Heart left ventricle (tissue), 16 donors: Measurements from ENCODE around the gene SH3GL3. TPM values are rescaled to one million over a fixed set of nuclear protein-coding genes. Genes with fewer than 3 reads are reported as not detected.

Experiments
- ATAC-seq, 4 donors: fragments of 200-7000 bp; cut with Tn5 transposase; one replicate each; pipeline ENCODE4 v1.9.1; 2020 to 2022; ENCODE audit warnings: moderate library complexity in 4 of 4, mild to moderate bottlenecking in 3 of 4, moderate number of reproducible peaks in 1 of 4
- DNase-seq, 5 donors: peaks; one replicate each; pipeline ENCODE4 v3.0.0-alpha.2; 2020
- H3K27ac ChIP-seq, 12 donors: fragments of 200-600 bp; sonication (generic) in 4 of 12; one replicate each; pipeline versions ENCODE4 v1.5.0 to v1.8.0; 2016 to 2022; ENCODE audit warnings: mild to moderate bottlenecking in 2 of 12
- H3K27me3 ChIP-seq, 9 donors: fragments of 200-600 bp; sonication (generic) in 2 of 9; one replicate each; pipeline versions ENCODE4 v1.5.1 to v1.8.0; 2016 to 2022; ENCODE audit warnings: mild to moderate bottlenecking in 3 of 9
- H3K36me3 ChIP-seq, 9 donors: fragments of 200-600 bp; sonication (generic) in 2 of 9; one replicate each; pipeline versions ENCODE4 v1.5.0 to v1.8.0; 2018 to 2022; ENCODE audit warnings: mild to moderate bottlenecking in 2 of 9
- H3K4me1 ChIP-seq, 12 donors: fragments of 200-600 bp; sonication (generic) in 4 of 12; one replicate each; pipeline versions ENCODE4 v1.5.0 to v1.8.0; 2016 to 2022; ENCODE audit warnings: mild to moderate bottlenecking in 3 of 12
- H3K4me3 ChIP-seq, 12 donors: fragments of 200-600 bp; sonication (generic) in 4 of 12; one replicate each; pipeline versions ENCODE4 v1.5.0 to v1.8.0; 2017 to 2022; ENCODE audit warnings: mild to moderate bottlenecking in 9 of 12, moderate library complexity in 4 of 12
- H3K9me3 ChIP-seq, 12 donors: fragments of 200-600 bp; sonication (generic) in 4 of 12; one replicate each; pipeline versions ENCODE4 v1.5.0 to v1.8.0; 2016 to 2022; ENCODE audit warnings: mild to moderate bottlenecking in 1 of 12
- CTCF ChIP-seq, 12 donors: fragments of 200-600 bp; sonication (generic) in 4 of 12; IDR thresholded peaks; one replicate each; pipeline versions ENCODE4 v1.5.0 to v1.8.0; 2018 to 2022; ENCODE audit warnings: antibody characterized with exemption in 12 of 12, mild to moderate bottlenecking in 5 of 12
- POLR2A ChIP-seq, 2 donors: fragments of 450-650 bp; IDR thresholded peaks; one replicate each; pipeline ENCODE4 v1.6.1; 2017; ENCODE audit warnings: antibody characterized with exemption in 2 of 2, mild to moderate bottlenecking in 2 of 2, moderate library complexity in 2 of 2
- WGBS, 4 donors: extraction: QIAGEN DNeasy Blood & Tissue Kit in 2 of 4; methylation state at CpG; one replicate each; pipeline versions ENCODE4 v1.1.5 to v1.1.7; 2013 to 2018; 5-methylcytosine and 5-hydroxymethylcytosine counted together
- intact Hi-C, 10 donors: fragments of 100-400 bp; cut with DNase I; formaldehyde crosslinking; loops; one replicate each; pipeline versions ENCODE4 v1.11.1 to v1.14.2; 2022
- polyA plus RNA-seq, 2 donors: library from polyadenylated mRNA; stranded (reverse); fragments of 200-250 nt; gene quantifications; one replicate each; pipeline ENCODE4 v1.2.3, GENCODE V29; 2013
- total RNA-seq, 9 donors: library from RNA; depleted of rRNA in 2 of 9; stranded (reverse); fragments of >200 nt in 2 of 9; fragmentation: NEBNext Ultra II Directional in 3 of 9; extraction: Animal tissue kit (Norgen Biotek cat#: 25700) in 3 of 9; gene quantifications; one replicate each; pipeline versions ENCODE4 v1.1.0 to v1.2.4, GENCODE V29; 2016 to 2023
- donor health status: ischemic (EF 13 %, LVEDD 7.1; RV severe dilation, severe dysfunction).
- donor health status: healthy with polysubstance abuse.
- donor health status: DM: no; HTN: yes; CAD: no.
- donor health status: DM: no; HTN: no; CAD: no.
- donor health status: ischemic (EF 25% LVEDD 6.9; RV normal size, moderate dysfunction).
- donor health status: ischemic (EF 25% LVEDD 5.7; RV mildly dilated, moderate dysfunction).
- donor health status: healthy.
- donor health status: DM: yes; HTN: yes; CAD: no.
- donor health status: ischemic (EF 35%, LVEDD 5.7; RV mildly dilated, moderate dysfunction).
- donor health status: nonischemic (EF 11% LVEDD 7.7; RV severe dilation, severe dysfunction).
- donor health status: DM: yes; HTN: yes; CAD: no.
- donor health status: PGD.
- donor health status: ischemic (EF 29% LVEDD 5.4; RV normal size, mild dysfunction).
- donor health status: nonischemic (EF 23%, LVEDD 6.1; RV moderate dilation, normal function).

SH3GL3 gene
- total and polyA plus RNA-seq, 11 donors = 0.91 TPM; not detected in 10

GRCh38 chr15:83616840-83617239 is 169.7 kb downstream of the SH3GL3 start:
- Histone ChIP-seq H3K27ac (no peak overlapping the region), H3K9me3 (peaks cover 0 to 14% (median 0%) of the 10 kb centered on the region in 12 donors), H3K4me3 (no peak overlapping the region), H3K36me3 (no peaks in the 10 kb centered on the region), H3K4me1 (no peaks in the 10 kb centered on the region), H3K27me3 (no peaks in the 10 kb centered on the region)
- TF ChIP-seq POLR2A (IDR thresholded peaks at IDR 0.05) (no peak), CTCF (IDR thresholded peaks at IDR 0.05) (no peak)
- ATAC-seq (no peak), DNase-seq (no peak)
- intact Hi-C loops = no loop called here
- 77 to 91% (median 81%) methylated on average over 1 of the region's 1 CpG for WGBS, 4 donors

DNA sequence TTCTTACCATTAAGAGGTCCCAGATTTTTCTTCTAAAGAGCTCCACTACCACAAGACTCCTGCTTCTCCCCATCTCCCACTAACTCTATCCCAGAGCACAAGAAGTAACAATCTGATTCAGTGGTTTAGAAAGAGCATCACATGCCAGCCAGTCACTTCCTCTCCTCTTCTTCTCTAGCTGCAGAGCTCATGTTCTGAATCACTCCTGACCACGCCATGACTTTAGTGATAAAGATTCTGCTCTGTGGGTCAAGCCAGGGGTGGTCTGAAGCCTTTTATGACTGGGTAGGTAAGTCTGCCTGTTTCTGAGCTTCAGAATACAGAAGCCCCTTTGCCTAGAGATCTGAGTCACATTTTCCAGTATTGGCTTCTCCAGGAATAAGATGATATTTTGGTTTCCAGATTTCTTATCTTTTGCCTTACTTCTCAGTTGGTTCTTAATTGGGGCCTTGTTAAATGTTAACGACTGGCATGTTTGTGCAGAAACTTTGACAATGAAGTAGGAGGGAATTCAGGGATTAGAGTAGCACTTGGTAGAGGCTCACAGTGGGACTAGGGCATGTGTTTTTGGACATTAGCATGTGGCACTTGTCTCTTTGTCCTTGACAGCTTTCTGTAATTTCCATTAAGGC is 179.1 kb downstream of the SH3GL3 start:
- TF ChIP-seq CTCF (IDR thresholded peaks at IDR 0.05) = no peak
- TF ChIP-seq POLR2A (IDR thresholded peaks at IDR 0.05) = no peak
- H3K36me3 ChIP-seq = no peaks in the 10 kb centered on the region
- H3K27me3 ChIP-seq = no peaks in the 10 kb centered on the region
- intact Hi-C loops = no loop called here
- DNase-seq (no peak), ATAC-seq (no peak)
- H3K4me1 ChIP-seq = no peaks in the 10 kb centered on the region
- no peaks in the 10 kb centered on the region for H3K9me3 ChIP-seq
- no peak overlapping the region for H3K27ac ChIP-seq
- no peak overlapping the region for H3K4me3 ChIP-seq
- 76 to 86% (median 77%) methylated on average over 2 of the region's 2 CpGs for WGBS, 4 donors

DNA sequence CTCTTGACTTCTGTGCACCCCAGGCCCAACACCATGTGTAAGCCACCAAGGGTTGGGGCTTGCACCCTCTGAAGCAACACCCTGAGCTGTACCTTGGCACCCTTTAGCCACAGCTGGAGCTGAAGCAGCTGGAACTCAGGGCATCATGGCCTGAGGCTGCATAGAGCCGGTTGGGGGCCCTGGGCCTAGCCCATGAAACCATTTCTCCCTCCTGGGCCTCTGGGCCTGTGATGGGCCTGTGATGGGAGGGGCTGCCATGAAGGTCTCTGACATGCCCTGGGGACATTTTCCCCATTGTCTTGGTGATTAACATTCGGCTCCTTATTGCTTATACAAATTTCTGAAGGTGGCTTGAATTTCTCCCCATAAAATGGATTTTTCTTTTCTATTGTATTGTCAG is 184.4 kb downstream of the SH3GL3 start:
- Histone ChIP-seq H3K4me3 (no peak overlapping the region), H3K4me1 (no peaks in the 10 kb centered on the region), H3K27me3 (no peaks in the 10 kb centered on the region), H3K27ac (no peak overlapping the region), H3K36me3 (no peaks in the 10 kb centered on the region), H3K9me3 (no peaks in the 10 kb centered on the region)
- no peak for DNase-seq
- no peak for TF ChIP-seq POLR2A (IDR thresholded peaks at IDR 0.05)
- no peak for TF ChIP-seq CTCF (IDR thresholded peaks at IDR 0.05)
- intact Hi-C loops = no loop called here
- ATAC-seq = no peak
- 78 to 93% (median 92%) methylated on average over 2 of the region's 2 CpGs for whole genome bisulfite sequencing, 4 donors

DNA sequence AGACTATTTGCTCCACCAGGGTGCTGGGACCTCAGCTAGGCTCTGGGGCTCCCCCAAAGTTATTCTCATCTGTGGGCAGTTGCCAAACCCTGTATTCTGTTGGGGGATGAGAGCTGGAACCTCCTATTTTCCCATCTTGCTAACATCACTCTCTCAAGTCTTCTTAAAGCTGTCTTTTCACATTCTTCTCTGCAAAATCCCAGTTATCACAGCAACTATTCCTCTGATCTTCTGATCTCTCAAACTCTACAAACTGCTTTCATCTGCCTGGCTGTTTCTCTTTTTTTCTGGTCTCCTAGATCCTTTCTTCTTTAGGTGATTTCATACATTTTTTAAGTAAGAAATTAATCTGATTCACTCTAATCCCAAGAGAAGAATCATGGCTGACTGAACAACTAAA is 196.1 kb downstream of the SH3GL3 start:
- intact Hi-C loops = no loop called here
- no peaks in the 10 kb centered on the region for H3K4me1 ChIP-seq
- ATAC-seq (no peak), DNase-seq (no peak)
- no peak for TF ChIP-seq POLR2A (IDR thresholded peaks at IDR 0.05)
- no peak for TF ChIP-seq CTCF (IDR thresholded peaks at IDR 0.05)
- H3K9me3 ChIP-seq = peaks cover 0 to 26% (median 8%) of the 10 kb centered on the region in 12 donors
- no peaks in the 10 kb centered on the region for H3K36me3 ChIP-seq
- peaks cover 0 to 4% (median 0%) of the 10 kb centered on the region in 9 donors for H3K27me3 ChIP-seq
- no peak overlapping the region for H3K27ac ChIP-seq
- no peak overlapping the region for H3K4me3 ChIP-seq
